ENCODE results near the gene SNX5. TPM values are rescaled to one million over a fixed set of nuclear protein-coding genes. Genes with fewer than 3 reads are reported as not detected.

Gene SNX5
- total and polyA plus RNA-seq, 2 of the 13 experiments (the other 11 are each of a cell fraction or from before 2014, with no cell fraction given) = 664 to 1,040 TPM

DNA sequence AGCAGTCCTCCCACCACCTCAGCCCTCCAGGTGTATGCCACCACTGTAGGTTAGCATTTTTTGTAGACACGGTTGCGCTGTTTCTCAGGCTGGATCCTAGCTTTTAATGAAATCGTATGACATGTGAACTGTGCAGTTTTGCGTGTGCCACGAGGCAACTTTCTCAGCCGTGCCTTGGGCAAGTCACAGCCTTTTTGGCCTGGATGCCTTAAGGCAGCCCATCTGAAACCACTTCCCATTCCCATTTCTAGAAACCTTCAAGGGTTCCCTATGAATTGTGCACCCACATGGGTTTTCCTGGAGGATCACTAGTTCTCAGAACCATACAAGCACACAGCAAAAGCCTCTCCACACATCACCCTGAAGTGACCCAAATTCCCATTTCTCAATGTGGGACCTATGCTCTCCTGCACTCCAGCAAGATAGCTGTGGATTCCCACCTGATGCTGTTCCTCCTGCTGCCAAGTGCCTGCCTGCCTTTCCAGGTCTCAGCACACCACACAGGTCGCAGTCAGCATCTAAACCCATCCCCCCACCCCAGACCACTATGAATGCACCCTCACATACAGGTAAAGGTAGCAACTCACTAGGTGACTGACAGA lies 28.9 kb downstream of the SNX5 start (continued):
- TF ChIP-seq SNAI1 (CRISPR knock-in tag; IDR thresholded peaks at IDR 0.05; ENCODE audit: borderline replicate concordance) (0 out of 2 replicates have a peak, but pooled peaks have one; percentile 15), ZNF564 (CRISPR knock-in tag; IDR thresholded peaks at IDR 0.05) (peak; percentile 17; the same call in 1 of the 2 replicates), MYPOP (CRISPR knock-in tag; IDR thresholded peaks at IDR 0.05) (peak; percentile 71; the same call in 1 of the 2 replicates), ZNF703 (CRISPR knock-in tag; IDR thresholded peaks at IDR 0.05; ENCODE audit: borderline replicate concordance) (no peak), ZFY (CRISPR knock-in tag; IDR thresholded peaks at IDR 0.05) (peak; percentile 3; the same call in 1 of the 2 replicates), PAF1 (CRISPR knock-in tag; IDR thresholded peaks at IDR 0.05) (peak; percentile 97), ONECUT2 (CRISPR knock-in tag; IDR thresholded peaks at IDR 0.05) (0 out of 2 replicates have a peak, but pooled peaks have one; percentile 53), KDM5B (CRISPR knock-in tag; IDR thresholded peaks at IDR 0.05; ENCODE audit: borderline replicate concordance) (peak; percentile 6; the same call in 1 of the 2 replicates), HOXA9 (CRISPR knock-in tag; IDR thresholded peaks at IDR 0.05; ENCODE audit: borderline replicate concordance) (0 out of 2 replicates have a peak, but pooled peaks have one; percentile 36), MTF1 (CRISPR knock-in tag; IDR thresholded peaks at IDR 0.05) (0 out of 2 replicates have a peak, but pooled peaks have one; percentile 53), ZMAT3 (CRISPR knock-in tag; conservative IDR thresholded peaks at IDR 0.05) (0 out of 2 replicates have a peak, but pooled peaks have one; percentile 54), ARHGAP35 (CRISPR knock-in tag; IDR thresholded peaks at IDR 0.05; ENCODE audit: borderline replicate concordance) (0 out of 2 replicates have a peak, but pooled peaks have one; percentile 68), TOPORS (CRISPR knock-in tag; IDR thresholded peaks at IDR 0.05) (peak; percentile 10; the same call in 1 of the 2 replicates), TBX2 (CRISPR knock-in tag; IDR thresholded peaks at IDR 0.05; ENCODE audit: borderline replicate concordance) (peak; percentile 31; the same call in 1 of the 2 replicates), KAT8 (CRISPR knock-in tag; IDR thresholded peaks at IDR 0.05) (peak; percentile 31; the same call in 1 of the 2 replicates), HMG20B (CRISPR knock-in tag; conservative IDR thresholded peaks at IDR 0.05) (peak; percentile 6; the same call in 1 of the 2 replicates), ZNF878 (CRISPR knock-in tag; IDR thresholded peaks at IDR 0.05) (peak; percentile 74; the same call in 1 of the 2 replicates), RAD51 (IDR thresholded peaks at IDR 0.05; ENCODE audit: borderline replicate concordance) (0 out of 2 replicates have a peak, but pooled peaks have one; percentile 16), ZNF7 (CRISPR knock-in tag; IDR thresholded peaks at IDR 0.05) (0 out of 2 replicates have a peak, but pooled peaks have one; percentile 4)
- TF ChIP-seq, protein P1, sequence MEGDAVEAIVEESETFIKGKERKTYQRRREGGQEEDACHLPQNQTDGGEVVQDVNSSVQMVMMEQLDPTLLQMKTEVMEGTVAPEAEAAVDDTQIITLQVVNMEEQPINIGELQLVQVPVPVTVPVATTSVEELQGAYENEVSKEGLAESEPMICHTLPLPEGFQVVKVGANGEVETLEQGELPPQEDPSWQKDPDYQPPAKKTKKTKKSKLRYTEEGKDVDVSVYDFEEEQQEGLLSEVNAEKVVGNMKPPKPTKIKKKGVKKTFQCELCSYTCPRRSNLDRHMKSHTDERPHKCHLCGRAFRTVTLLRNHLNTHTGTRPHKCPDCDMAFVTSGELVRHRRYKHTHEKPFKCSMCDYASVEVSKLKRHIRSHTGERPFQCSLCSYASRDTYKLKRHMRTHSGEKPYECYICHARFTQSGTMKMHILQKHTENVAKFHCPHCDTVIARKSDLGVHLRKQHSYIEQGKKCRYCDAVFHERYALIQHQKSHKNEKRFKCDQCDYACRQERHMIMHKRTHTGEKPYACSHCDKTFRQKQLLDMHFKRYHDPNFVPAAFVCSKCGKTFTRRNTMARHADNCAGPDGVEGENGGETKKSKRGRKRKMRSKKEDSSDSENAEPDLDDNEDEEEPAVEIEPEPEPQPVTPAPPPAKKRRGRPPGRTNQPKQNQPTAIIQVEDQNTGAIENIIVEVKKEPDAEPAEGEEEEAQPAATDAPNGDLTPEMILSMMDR (CRISPR knock-in tag; IDR thresholded peaks at IDR 0.05) = peak; percentile 15; the same call in 1 of the 2 replicates
- TF ChIP-seq, protein P2, sequence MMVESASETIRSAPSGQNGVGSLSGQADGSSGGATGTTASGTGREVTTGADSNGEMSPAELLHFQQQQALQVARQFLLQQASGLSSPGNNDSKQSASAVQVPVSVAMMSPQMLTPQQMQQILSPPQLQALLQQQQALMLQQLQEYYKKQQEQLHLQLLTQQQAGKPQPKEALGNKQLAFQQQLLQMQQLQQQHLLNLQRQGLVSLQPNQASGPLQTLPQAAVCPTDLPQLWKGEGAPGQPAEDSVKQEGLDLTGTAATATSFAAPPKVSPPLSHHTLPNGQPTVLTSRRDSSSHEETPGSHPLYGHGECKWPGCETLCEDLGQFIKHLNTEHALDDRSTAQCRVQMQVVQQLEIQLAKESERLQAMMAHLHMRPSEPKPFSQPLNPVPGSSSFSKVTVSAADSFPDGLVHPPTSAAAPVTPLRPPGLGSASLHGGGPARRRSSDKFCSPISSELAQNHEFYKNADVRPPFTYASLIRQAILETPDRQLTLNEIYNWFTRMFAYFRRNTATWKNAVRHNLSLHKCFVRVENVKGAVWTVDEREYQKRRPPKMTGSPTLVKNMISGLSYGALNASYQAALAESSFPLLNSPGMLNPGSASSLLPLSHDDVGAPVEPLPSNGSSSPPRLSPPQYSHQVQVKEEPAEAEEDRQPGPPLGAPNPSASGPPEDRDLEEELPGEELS (CRISPR knock-in tag; IDR thresholded peaks at IDR 0.05) = no peak
- TF ChIP-seq, protein P3, sequence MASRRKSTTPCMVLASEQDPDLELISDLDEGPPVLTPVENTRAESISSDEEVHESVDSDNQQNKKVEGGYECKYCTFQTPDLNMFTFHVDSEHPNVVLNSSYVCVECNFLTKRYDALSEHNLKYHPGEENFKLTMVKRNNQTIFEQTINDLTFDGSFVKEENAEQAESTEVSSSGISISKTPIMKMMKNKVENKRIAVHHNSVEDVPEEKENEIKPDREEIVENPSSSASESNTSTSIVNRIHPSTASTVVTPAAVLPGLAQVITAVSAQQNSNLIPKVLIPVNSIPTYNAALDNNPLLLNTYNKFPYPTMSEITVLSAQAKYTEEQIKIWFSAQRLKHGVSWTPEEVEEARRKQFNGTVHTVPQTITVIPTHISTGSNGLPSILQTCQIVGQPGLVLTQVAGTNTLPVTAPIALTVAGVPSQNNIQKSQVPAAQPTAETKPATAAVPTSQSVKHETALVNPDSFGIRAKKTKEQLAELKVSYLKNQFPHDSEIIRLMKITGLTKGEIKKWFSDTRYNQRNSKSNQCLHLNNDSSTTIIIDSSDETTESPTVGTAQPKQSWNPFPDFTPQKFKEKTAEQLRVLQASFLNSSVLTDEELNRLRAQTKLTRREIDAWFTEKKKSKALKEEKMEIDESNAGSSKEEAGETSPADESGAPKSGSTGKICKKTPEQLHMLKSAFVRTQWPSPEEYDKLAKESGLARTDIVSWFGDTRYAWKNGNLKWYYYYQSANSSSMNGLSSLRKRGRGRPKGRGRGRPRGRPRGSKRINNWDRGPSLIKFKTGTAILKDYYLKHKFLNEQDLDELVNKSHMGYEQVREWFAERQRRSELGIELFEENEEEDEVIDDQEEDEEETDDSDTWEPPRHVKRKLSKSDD (CRISPR knock-in tag; IDR thresholded peaks at IDR 0.05; ENCODE audit: low read depth) = 0 out of 2 replicates have a peak, but pooled peaks have one; percentile 33
